Adrenal gland (tissue), 12 donors: ENCODE data around the gene HOXD8. TPM values are rescaled to one million over a fixed set of nuclear protein-coding genes. Genes with fewer than 3 reads are reported as not detected.

Experiments used
- DNase-seq, 7 donors: peaks; one replicate each; pipeline ENCODE4 v3.0.0-alpha.2; 2019 to 2020
- H3K27ac ChIP-seq, 5 donors: fragments of 200-600 bp; sonication (generic) in 4 of 5; 1 replicate in 3 of 5; 2 replicates in 2 of 5; pipeline versions ENCODE4 v1.5.1 to v1.8.0; 2016 to 2020; ENCODE audit warnings: mild to moderate bottlenecking in 1 of 5
- H3K27me3 ChIP-seq: fragments of 200-600 bp; 2 replicates; pipeline ENCODE4 v1.8.0; 2021
- H3K36me3 ChIP-seq, 2 donors: fragments of 200-600 bp; replicated peaks in 1 of 2; 1 replicate in 1 of 2; 2 replicates in 1 of 2; pipeline versions ENCODE4 v1.5.1 to v1.8.0; 2018 to 2022
- H3K4me1 ChIP-seq, 2 donors: fragments of 200-600 bp; replicated peaks in 1 of 2; 1 replicate in 1 of 2; 2 replicates in 1 of 2; pipeline versions ENCODE4 v1.5.1 to v1.8.0; 2018 to 2021
- H3K4me3 ChIP-seq, 4 donors: fragments of 200-600 bp; sonication (generic) in 3 of 4; one replicate each; pipeline ENCODE4 v1.5.1; 2016 to 2018
- H3K9me3 ChIP-seq, 3 donors: fragments of 200-600 bp; sonication (generic) in 1 of 3; replicated peaks in 1 of 3; 1 replicate in 2 of 3; 2 replicates in 1 of 3; pipeline versions ENCODE4 v1.5.1 to v1.8.0; 2016 to 2021
- CTCF ChIP-seq, 6 experiments: fragments of 450-650 bp in 4 of 6; fragments of 200-600 bp in 2 of 6; sonication (generic) in 1 of 6; IDR thresholded peaks; 1 replicate in 5 of 6; 2 replicates in 1 of 6; pipeline versions ENCODE4 v1.5.1 to v1.8.0; 2016 to 2021; ENCODE audit warnings: antibody characterized with exemption in 6 of 6, mild to moderate bottlenecking in 2 of 6, moderate library complexity in 1 of 6
- POLR2A ChIP-seq, 2 donors: fragments of 450-650 bp; IDR thresholded peaks; one replicate each; pipeline ENCODE4 v1.6.1; 2017; ENCODE audit warnings: antibody characterized with exemption in 2 of 2, mild to moderate bottlenecking in 2 of 2, moderate library complexity in 1 of 2
- WGBS, 4 donors: extraction: QIAGEN DNeasy Blood & Tissue Kit in 2 of 4; methylation state at CpG; one replicate each; pipeline versions ENCODE4 v1.1.5 to v1.1.7; 2013 to 2017; 5-methylcytosine and 5-hydroxymethylcytosine counted together
- intact Hi-C, 2 donors: fragments of 100-400 bp; cut with DNase I; formaldehyde crosslinking; loops; one replicate each; pipeline versions ENCODE4 v1.14.1 to v1.15.0; 2022 to 2023
- polyA plus RNA-seq, 3 donors: library from polyadenylated mRNA; stranded (reverse); fragments of 200-250 nt in 2 of 3; fragments of 350-450 nt in 1 of 3; fragmentation: Illumina TruSeq in 1 of 3; extraction: RNeasy Lipid Tissue Mini Kit (QIAGEN cat#74804) in 1 of 3; gene quantifications; one replicate each; pipeline ENCODE4 v1.2.3, GENCODE V29; 2013 to 2014
- total RNA-seq, 9 donors: library from RNA; depleted of rRNA in 4 of 9; stranded (reverse); fragments of >200 nt in 4 of 9; fragments of 120-200 nt in 1 of 9; fragmentation: NEBNext Ultra II Directional in 1 of 9; extraction: Animal tissue kit (Norgen Biotek cat#: 25700) in 1 of 9; gene quantifications; one replicate each; pipeline versions ENCODE4 v1.1.0 to v1.2.4, GENCODE V29; 2013 to 2023
- donor health status: healthy with polysubstance abuse.
- donor health status: Bipolar disorder and iron deficiency.
- donor health status: DM: yes; HTN: yes; CAD: no.
- donor health status: DM: no; HTN: no; CAD: no.
- donor health status: DM: no; HTN: no; CAD: no.
- donor health status: DM: yes; HTN: yes; CAD: no.

HOXD8 gene
- total and polyA plus RNA-seq, 12 donors, result 11.3 to 46.2 (median 33.3) TPM

- no peak for DNase-seq
- intact Hi-C loops, result no loop called here
- H3K4me1 ChIP-seq, result no peaks in the 10 kb centered on the region
- H3K9me3 ChIP-seq, result no peaks in the 10 kb centered on the region
- 41 to 56% (median 48%) methylated on average over 24 to 29 of the region's 29 CpGs for WGBS, 4 donors
- H3K36me3 ChIP-seq, result no peaks in the 10 kb centered on the region
- H3K4me3 ChIP-seq, result no peak overlapping the region
- TF ChIP-seq CTCF (IDR thresholded peaks at IDR 0.05) (no peak), POLR2A (IDR thresholded peaks at IDR 0.05) (no peak)
- no peak overlapping the region for H3K27ac ChIP-seq
- H3K27me3 ChIP-seq, result no peaks in the 10 kb centered on the region
Measured at GRCh38 chr2:176162911-176163671, 33.6 kb downstream of the HOXD8 start.

GRCh38 chr2:176163672-176164056 is 34.2 kb downstream of the HOXD8 start:
- H3K4me3 ChIP-seq, result no peak overlapping the region

GRCh38 chr2:176164201-176164600 is 34.7 kb downstream of the HOXD8 start:
- WGBS, 4 donors, result 63 to 75% (median 74%) methylated on average over 13 of the region's 13 CpGs
- no peaks in the 10 kb centered on the region for H3K27me3 ChIP-seq

More at GRCh38 chr2:176163672-176164056, 34.2 kb downstream of the HOXD8 start:
- Histone ChIP-seq H3K36me3 (no peaks in the 10 kb centered on the region), H3K4me1 (no peaks in the 10 kb centered on the region), H3K27me3 (no peaks in the 10 kb centered on the region), H3K27ac (no peak overlapping the region), H3K9me3 (no peaks in the 10 kb centered on the region)
- no peak for DNase-seq
- TF ChIP-seq POLR2A (IDR thresholded peaks at IDR 0.05), result no peak
- no peak for TF ChIP-seq CTCF (IDR thresholded peaks at IDR 0.05)
- WGBS, 4 donors, result 63 to 78% (median 67%) methylated on average over 10 to 12 of the region's 12 CpGs
- intact Hi-C loops, result no loop called here

More at GRCh38 chr2:176164201-176164600, 34.7 kb downstream of the HOXD8 start:
- no peaks in the 10 kb centered on the region for H3K36me3 ChIP-seq
- no peak overlapping the region for H3K27ac ChIP-seq
- DNase-seq, result no peak
- no peaks in the 10 kb centered on the region for H3K4me1 ChIP-seq
- TF ChIP-seq CTCF (IDR thresholded peaks at IDR 0.05) (no peak), POLR2A (IDR thresholded peaks at IDR 0.05) (no peak)
- intact Hi-C loops, result no loop called here
- H3K9me3 ChIP-seq, result no peaks in the 10 kb centered on the region
- H3K4me3 ChIP-seq, result no peak overlapping the region
